T follicular helper cell (primary cell): ENCODE measurements around the gene PRMT1.
"Not testable (repeated sequence)": the region's sequence is repeated elsewhere in the genome, so short reads cannot be mapped to it uniquely, and the experiment has no call there.

ENCODE experiments used
- DNase-seq: peaks from one replicate; pipeline ENCODE4 v3.0.0-alpha.2; 2020; ENCODE audit warnings: low read depth
- total RNA-seq, 2 experiments: gene quantifications; one replicate each; lab custom pipeline; 2026; lab: John Stamatoyannopoulos, UW

Gene PRMT1
- total RNA-seq, result 102 to 533 reads per million in 2 experiments

DNA sequence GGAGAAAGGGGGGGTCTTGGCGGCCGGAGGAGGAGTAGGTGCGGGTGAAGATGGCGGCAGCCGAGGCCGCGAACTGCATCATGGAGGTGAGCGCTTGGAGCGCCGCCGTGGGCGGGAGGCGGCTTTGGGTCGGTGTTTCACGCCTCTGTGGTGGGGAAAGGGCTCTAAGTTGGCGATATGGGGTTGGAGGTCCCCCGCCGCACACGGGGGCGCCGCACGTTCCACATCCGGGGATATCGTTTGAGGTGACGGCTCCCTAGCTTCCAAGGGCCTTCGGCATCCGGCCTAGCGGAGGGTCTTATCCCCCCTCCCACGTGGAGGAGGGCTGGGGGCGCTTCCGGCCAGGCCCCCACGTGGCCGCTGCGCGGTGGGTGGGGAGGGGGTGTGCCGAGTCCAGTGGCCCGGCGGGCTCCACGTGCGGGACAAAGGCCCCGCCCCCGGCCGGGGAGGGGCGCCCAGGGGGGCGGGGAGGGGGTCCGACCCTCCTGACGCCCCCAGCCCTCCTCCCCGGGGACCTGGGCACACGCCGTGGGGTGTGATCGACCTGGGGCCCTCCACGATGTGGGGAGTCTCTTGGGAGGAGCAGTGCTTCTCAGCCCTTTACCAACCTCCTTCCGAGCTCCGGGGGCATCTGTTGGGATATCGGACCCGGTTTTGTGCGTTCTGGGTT is at the start of gene PRMT1:
PRMT1 (plus strand) TSS at position 41 of the 670 bp plus-strand sequence; CDS start at position 51, 10 bp downstream.
- peak; percentile 46 for DNase-seq

- no peak for DNase-seq
Measured at GRCh38 chr19:49629659-49630058, 47.4 kb upstream of the PRMT1 start.

DNA sequence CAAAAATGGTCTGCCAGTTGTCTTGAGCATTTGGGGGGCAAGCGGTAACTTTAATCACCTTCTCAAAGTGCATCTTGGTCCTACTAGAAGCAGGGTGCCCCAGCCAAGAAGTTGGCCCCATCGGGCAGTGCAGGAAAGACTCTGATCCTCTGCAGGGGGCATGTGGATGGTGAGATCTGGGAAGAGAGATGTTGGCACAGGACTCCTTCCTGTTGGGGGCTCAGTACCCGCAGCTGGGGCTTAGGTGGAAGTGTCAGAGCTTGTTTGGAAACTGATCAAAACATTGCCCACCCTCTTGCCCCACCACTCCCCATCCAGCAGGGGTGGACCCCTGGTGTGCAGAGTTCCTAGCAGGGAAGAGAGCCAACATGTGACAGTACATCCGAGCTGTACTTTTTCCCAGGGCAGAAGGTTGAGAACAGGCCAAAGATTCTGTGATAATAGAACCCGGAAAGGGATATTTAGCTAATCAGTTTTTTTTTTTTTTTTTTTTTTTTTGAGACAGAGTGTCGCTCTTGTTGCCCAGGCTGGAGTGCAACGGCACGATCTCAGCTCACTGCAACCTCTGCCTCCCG is 46.0 kb upstream of the PRMT1 start:
- no peak for DNase-seq

DNA sequence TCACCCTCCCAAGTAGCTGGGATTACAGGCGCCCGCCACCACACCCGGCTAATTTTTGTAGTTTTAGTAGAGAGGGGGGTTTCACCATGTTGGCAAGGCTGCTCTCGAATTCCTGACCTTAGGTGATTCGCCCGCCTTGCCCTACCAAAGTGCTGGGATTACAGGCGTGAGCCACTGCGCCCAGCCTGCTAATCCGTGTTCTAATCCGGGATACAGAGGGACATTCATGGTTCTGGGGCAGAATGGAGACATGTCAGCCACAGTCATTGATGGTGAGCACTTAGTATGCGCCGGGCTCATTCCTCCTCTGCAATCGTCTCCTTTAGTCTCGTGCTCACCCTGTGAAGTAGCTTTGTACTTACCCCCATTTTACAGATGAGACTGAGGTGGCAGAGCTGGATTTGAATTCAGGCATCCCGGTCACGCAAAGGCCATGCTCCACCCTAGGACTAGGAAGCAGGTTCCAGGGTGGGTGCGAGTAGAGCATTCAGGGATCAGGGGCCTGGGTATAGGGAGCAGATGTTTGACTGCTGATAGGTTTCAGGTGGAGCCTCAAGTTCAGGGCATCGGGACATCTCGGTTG is 45.4 kb upstream of the PRMT1 start:
- no peak for DNase-seq

GRCh38 chr19:49632576-49632975 is 44.5 kb upstream of the PRMT1 start:
- DNase-seq, result no peak

DNA sequence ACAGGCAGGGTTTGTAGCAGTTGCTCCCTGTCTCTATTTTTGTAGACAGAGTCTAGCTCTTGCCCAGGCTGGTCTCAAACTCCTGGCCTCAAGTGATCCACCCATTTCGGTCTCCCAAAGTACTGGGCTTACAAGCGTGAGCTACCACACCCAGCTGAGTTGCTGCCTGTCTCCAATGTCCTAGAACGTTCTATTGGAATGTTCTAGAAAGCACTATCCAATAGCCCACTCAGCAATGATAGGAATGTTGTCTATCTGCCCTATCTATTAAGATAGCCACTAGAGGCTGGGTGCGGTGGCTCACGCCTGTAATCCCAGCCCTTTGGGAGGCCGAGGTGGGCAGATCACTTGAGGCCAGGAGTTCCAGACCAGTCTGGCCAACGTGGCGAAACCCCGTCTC is 43.8 kb upstream of the PRMT1 start:
- not testable (repeated sequence) for DNase-seq

- no peak for DNase-seq
Measured at GRCh38 chr19:49635530-49636232, 41.4 kb upstream of the PRMT1 start.

- no peak for DNase-seq
Measured at GRCh38 chr19:49636233-49636932, 40.7 kb upstream of the PRMT1 start.

- no peak for DNase-seq
Measured at GRCh38 chr19:49637821-49638738, 39.0 kb upstream of the PRMT1 start.

DNA sequence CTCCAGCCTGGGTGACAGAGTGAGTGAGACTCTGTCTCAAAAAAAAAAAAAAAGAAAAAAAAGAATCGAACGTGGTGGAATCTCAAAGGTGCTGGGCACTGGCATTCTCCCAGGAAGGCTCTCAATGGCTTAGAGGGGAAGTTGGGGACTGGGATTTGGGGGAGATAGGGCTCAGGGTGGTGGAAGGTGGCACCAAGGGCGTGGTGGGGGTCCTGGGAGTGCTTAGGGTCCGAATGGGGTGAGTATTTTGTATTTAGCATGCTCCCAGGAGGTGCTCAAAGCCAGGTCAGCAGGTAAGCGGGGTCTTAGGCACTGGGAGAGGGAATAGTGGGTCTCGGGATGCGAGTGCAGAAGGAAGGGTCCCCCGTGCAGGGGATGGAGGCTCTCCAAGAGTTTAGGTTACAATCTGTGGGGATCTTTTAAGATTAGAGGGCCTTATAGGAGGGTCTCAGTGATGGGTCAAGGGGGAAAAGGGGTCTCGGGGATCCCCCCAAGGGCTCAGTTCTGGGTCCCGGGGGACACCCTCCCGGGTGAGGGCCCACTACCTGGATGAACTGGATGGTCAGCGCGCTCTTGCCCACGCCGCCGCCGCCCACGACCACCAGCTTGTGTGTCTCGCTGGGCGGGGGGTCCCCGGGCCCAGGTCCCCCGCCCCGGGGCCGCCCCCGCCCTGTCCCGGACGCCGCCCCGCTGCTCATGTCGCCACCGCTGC is 37.5 kb upstream of the PRMT1 start:
- DNase-seq, result no peak

- DNase-seq, result peak; percentile 100
Measured at GRCh38 chr19:49640113-49640898, 36.8 kb upstream of the PRMT1 start, which contains the start of gene RRAS. Gene RRAS (minus strand): TSS chr19:49640143. CDS start chr19:49640098, 45 bp downstream.

GRCh38 chr19:49641688-49642491 is 35.2 kb upstream of the PRMT1 start, which contains the start of gene SCAF1:
Gene SCAF1 (plus strand): TSS chr19:49642209. CDS start chr19:49645027, 2,818 bp downstream.
- DNase-seq, result peak; percentile 99

DNA sequence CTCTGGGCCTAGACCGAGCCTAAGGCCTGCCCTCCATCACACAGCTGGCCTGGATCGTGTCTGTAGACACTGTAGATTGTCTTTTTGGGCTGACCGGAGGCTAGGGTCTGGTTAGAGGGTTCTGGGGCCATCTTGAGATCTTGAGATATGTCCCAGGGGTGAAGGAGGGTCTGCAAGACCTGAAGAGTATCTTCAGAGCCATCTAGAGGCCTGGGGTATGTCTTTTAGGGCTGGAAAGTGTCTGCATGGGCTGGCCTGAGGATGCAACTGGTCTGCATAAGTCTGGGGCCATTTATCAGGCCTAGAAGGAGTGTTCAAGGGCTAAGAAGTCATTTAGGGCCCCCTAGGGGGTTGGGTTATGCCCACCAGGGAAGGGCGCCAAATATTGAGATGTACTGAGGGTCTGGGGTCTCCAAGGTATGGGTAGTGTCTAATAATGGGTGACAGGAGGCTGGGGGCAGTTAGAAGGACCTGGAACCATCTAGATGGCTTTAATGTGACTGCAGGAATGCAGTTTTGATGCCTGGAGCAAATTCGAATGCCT is 34.5 kb upstream of the PRMT1 start:
- no peak for DNase-seq

GRCh38 chr19:49643466-49643865 is 33.6 kb upstream of the PRMT1 start:
- no peak for DNase-seq

GRCh38 chr19:49645592-49645991 is 31.5 kb upstream of the PRMT1 start:
- DNase-seq, result no peak

DNA sequence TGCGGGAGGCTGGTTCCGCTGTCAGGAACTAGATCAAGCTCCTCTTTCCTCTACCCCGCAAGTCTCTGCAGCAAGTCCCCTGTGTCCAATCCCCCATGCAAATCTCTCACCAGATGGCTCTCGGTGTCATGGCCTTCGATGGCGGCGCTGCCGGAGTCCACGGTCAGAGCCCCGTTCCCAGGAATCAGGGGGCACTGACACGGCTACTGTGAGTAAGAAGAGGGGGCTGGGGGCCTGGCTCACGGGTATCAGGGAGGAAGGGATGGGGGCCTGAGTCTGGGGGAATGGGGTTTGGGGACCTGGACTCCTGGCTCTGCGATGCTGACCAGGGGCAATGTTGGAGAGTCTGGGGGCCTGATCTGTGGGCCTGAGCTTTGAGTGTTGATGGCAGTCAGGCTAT is 31.1 kb upstream of the PRMT1 start:
- DNase-seq, result no peak

- no peak for DNase-seq
Measured at GRCh38 chr19:49646586-49646985, 30.5 kb upstream of the PRMT1 start.
